ENCODE measurements around the gene POLR2I. TPM values are rescaled to one million over a fixed set of nuclear protein-coding genes. Genes with fewer than 3 reads are reported as not detected.

Gene POLR2I
- total and polyA plus RNA-seq, 2 of the 13 experiments (the other 11 are each of a cell fraction or from before 2014, with no cell fraction given): 40.5 to 104 TPM

- TF ChIP-seq ZBTB40 (IDR thresholded peaks at IDR 0.05) (no peak), ZBTB40 (CRISPR knock-in tag; IDR thresholded peaks at IDR 0.05) (no peak), PREB (CRISPR knock-in tag; IDR thresholded peaks at IDR 0.05) (no peak), ZNF597 (CRISPR knock-in tag; IDR thresholded peaks at IDR 0.05) (no peak), RBAK (CRISPR knock-in tag; IDR thresholded peaks at IDR 0.05) (no peak), ZNF749 (CRISPR knock-in tag; IDR thresholded peaks at IDR 0.05; ENCODE audit: borderline replicate concordance) (no peak), YY1 (IDR thresholded peaks at IDR 0.05; ENCODE audit: insufficient read depth, insufficient replicate concordance, low read depth, low read length) (no peak), ZSCAN12 (CRISPR knock-in tag; IDR thresholded peaks at IDR 0.05) (no peak), MYPOP (CRISPR knock-in tag; IDR thresholded peaks at IDR 0.05) (no peak), TEF (CRISPR knock-in tag; IDR thresholded peaks at IDR 0.05) (no peak)
These were observed 15.4 kb downstream of the POLR2I start (continued) for GRCh38 chr19:36099166-36099785.
